HG03045 (cell line): ENCODE results near the gene SLC35F1.

Experiments used
- ATAC-seq: cut with Tn5 transposase; IDR thresholded peaks from one replicate; pipeline ENCODE4 v1.9.1; 2021; ENCODE audit warnings: mild to moderate bottlenecking, moderate library complexity; ENCODE audit not compliant: unreplicated experiment

The SLC35F1 gene

DNA sequence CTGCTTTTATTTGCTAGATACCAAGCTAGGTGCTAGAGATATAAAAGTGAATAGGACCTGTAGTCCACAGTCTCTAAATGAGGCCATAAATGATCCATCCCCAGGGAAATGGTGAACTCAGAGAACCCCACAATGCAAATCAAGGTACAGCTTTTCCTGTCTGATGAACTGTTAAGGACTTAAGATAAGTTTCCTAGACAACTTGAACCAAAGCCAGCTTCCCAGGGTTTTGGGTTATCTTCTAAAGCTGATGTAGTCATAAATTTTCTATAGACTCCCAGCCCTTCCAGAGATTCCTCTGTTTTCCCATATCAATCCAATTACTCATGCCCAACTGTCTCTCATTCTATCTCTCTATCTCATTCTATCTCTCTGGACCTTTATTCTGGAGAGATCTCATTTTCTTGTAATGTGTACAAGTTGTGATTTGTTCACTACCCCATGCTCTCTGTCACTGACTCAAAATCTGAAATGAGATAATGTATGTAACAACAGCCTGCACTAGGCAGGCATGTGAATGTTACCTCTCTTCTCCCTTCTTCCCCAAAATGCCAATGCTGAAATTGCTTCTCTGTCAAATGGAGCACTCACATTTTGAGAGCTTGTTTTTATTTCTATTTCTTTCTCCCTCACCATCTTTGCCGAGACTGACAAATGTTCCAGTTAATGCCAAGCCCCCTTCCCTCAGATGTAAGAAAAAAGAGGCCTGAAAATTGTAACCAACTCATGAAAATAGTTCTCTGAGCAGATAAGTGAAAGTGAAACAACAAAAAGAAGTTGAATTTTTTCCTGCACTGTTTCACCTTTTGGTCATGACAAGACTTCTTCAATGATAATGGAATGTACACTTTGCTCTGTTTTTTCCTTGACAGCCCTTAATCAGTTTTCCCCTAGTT, 279.9 kb downstream of the SLC35F1 start:
- ATAC-seq: peak; percentile 62

DNA sequence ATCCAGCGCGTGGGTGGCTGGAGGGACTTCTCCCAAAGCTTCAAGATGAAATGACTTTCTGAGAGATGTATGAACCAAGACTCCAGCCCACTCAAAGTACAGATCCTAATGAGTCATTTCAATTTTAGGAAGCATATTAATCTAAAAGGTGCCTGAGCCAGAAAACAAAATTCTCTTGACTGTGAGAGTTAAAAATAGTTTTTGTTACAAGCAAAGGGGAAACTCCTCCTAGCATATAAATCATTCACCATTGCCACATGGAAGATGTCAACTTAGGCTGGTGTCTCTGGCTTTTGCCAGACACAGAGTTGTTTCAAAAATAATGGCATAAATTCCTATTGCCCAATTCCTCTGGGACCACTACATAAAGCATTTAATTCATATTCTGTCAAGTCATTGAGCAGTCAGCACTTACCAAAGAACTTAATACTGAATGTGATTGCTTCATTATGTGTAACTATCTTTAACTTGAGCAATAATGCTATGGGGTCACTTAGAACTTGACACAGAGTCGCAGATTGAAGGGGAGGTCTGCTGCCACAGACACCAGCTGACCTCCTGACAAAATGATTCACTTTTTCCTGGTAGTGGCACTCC, 280.6 kb downstream of the SLC35F1 start:
- peak; percentile 61 for ATAC-seq

DNA sequence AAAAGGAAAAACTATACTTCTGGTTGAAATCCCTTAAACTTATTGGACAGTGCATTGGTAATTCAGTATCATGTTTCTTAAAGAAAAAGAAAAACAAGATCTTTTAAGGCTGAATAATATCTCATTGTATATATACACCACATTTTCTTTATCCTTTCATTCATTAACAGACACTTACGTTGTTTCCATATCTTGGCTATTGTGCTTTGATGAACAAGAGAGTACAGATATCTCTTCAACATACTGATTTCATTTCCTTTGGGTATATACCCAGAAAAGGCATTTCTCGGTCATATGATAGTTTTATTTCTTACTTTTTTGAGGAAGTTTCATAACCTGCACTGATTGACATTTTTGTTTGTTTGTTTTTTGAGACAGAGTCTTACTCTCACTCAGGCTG, 281.5 kb downstream of the SLC35F1 start:
- ATAC-seq: no peak

DNA sequence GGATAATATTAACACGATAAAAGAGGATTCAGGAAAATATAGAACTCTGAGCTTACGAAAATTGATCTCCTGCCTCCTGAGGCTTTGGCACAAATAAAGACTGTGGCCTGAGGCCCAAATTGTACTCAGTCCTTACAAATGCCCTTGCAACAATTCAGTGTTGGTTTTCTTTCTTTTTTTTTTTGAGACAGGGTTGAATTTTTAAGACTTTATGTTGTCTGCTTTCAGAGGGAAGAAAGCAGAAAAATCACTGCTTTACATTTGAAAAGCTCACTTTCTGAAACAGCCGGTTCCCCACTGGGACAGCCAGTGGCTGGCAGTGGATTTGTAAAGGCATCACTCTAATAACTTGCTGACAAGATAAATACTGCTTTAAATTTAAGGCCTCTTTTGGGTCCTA, 290.5 kb downstream of the SLC35F1 start:
- no peak for ATAC-seq

DNA sequence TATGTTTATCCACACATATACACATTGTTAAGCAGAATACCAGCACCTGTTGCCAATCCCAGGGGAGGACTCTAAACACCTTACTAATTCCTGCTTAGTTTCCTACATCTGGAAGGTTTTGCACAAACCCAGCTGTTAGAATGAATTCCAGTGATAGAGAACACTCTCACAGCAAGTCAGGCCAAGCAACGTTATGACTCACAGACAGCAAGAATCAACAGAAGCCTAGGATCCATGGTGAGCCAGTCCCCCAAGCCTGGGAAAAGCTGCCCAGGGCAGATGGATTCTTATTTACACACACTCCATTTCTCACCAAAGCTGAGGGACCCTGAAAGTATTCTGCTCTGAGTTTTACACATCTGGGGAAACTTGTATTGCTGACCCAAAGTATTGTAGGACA, 291.7 kb downstream of the SLC35F1 start:
- no peak for ATAC-seq

DNA sequence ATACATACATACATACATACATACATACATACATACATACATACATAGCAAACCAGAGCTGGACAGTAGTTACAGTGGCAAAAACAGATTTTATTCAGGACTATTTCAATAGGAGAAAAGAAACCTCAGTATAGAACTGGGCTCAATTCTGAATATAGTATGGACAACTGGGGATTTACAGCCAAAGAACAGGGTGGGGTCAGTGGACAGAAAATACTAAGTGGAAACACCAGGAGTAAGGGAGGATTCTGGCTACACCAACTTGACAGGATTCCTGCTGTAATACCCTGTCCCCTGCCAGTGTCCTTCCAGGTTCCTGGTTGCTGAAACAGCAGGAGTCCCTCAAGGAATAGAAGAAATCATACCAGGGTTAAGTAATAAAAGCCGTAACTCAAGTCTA, 293.1 kb downstream of the SLC35F1 start:
- ATAC-seq: no peak

DNA sequence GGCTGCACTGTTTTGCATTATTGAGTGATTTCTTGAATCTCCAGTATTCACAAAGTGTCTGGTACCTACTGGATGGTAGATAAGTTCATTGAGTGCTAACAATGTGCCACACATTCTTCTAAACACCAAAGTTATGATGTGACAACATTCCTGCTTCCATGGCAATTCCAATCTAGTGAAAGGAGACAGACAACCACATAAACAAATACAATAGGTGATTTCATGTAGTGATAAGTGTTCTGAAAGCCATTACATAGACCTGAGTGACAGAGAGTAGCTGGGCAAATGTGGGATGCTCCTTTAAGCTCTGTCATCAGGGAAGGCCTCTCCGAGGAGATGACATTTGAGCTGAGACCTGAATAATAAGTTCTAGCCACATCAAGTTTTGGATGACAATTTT, 295.5 kb downstream of the SLC35F1 start:
- no peak for ATAC-seq

DNA sequence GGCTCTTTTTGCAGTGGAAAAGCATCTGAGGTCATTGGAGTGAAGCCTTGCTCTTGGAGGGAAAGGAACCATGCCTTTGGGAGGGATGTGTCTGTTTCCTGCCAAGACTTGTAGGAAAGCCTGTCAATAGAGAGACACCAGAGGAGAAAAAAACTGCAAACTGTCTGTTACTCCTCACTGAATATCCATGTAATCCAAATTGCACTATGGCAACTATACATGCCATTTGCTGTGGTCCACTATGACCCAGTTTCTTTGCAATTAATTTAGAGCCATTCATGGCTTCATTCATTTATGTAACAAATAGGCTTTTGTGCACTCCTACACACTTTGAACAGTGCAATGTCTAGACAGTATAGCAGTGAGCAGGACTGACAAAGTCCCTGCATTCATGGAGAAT, 296.5 kb downstream of the SLC35F1 start:
- no peak for ATAC-seq

DNA sequence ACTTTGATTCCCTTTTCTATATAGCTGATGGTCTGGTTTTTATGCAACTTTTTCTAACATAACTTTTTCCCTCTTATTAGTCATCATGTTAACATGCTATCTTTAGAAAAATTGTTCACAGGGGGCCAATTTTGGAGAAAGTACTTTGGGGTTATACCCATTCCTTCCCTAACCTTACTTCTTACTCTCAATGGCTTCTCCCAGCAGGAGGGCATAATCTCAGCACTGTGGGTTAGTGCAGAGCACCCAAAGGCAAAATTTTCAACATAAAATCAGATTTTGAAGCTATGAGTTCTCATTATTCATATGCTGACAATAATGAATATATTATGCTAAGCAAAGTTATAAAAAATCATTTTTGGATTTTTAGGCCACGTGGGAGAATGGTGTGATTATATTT, 299.2 kb downstream of the SLC35F1 start:
- ATAC-seq: no peak

DNA sequence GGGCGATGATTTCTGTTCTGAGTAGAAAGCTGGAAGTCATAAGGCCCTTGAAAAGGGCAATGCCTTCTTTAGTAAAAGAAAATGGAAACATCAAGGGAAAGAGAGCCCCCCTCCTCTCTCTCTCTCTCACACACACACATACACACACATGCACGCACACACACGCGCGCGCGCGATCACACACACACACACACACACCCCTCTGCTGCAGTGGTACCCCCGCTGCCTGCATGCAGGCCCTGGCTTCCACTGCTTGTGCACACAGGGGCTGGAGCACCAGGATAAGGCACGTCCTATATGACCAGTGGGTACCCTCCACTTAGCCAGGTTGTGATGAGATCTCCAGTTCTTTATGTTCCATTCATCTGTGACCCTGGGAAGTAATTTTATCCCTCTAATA, 300.9 kb downstream of the SLC35F1 start:
- ATAC-seq: no peak

DNA sequence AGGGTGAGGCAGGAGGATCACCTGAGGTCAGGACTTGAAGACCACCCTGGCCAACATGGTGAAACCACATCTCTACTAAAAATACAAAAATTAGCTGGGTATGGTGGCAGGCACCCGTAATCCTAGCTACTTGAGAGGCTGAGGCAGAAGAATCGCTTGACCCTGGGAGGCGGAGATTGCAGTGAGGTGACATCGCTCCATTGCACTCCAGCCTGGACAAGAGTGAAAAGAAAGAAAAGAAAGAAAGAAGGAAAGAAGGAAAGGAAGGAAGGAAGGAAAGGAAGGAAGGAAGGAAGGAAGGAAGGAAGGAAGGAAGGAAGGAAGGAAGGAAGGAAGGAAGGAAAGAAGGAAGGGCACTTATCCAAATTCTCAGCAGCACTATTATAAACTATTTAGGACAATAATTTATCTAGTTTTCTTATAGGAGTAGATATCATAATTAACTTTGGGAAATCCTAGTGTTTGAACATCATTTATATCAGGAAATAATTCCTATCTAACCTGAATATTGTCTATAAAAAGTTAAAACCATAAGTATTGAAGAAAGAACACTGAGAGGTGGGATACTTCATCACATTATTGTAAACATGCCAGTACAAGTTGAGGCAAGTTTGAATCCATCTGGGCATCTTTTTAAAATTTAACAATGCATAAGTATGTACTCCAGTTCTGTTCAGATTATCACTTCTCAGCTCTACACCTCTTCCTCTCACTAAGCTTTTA, 305.5 kb downstream of the SLC35F1 start:
- ATAC-seq: no peak

DNA sequence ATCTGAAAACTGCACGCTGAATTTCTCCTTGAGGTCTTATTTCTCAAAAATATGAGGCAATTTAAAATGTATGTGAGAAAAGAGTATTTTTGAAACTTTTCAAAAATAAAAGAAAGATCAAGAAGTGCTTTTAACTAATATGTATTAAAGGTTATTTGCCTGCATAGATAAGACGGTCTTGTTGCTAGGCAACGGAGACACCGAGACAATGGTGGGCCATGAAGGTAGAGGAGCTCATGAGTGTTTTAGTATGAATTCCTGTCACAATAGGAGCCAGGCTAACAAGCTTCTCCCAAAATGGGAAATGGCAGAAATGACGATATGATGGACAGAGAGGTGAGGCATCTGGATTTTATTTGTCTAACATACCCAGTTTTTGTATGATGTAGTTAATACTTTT, 308.2 kb downstream of the SLC35F1 start:
- ATAC-seq: no peak

DNA sequence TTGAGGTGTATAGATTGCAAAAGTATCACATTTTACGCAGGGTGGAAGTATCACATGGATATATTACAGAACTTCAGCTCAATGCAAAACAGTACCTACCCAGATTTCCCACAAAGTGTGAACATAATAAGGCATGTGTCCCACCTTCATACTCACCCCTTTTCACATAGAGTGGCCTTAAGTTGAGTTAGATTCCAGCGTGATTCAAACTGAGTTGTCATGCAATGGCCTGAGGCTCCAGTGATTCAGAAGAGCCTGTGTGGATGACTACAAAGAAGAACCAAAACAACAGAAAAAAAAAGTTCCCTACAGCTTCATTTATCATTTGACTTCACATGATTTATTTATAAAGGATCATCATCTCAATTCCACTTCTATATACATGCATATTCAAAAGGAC, 309.7 kb downstream of the SLC35F1 start:
- no peak for ATAC-seq

DNA sequence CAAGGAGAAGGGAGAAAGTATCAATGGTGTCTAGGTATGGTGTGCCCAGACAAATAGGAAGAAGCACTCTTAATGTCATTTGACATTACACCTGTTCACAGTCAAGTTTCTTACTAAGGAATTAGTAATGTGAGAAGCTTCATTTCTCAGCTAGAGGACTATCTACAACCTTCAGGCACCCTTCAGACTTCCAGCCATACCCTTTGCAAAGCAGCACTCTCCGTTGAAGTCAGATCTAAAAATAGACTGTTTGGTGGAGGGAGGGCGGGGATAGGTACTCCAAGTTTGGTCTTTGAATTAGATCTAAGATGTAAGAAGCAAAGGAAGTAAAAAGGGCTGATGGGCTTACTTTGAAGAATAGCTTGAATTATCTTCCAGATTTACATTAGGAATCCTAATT, 311.1 kb downstream of the SLC35F1 start:
- ATAC-seq: no peak

DNA sequence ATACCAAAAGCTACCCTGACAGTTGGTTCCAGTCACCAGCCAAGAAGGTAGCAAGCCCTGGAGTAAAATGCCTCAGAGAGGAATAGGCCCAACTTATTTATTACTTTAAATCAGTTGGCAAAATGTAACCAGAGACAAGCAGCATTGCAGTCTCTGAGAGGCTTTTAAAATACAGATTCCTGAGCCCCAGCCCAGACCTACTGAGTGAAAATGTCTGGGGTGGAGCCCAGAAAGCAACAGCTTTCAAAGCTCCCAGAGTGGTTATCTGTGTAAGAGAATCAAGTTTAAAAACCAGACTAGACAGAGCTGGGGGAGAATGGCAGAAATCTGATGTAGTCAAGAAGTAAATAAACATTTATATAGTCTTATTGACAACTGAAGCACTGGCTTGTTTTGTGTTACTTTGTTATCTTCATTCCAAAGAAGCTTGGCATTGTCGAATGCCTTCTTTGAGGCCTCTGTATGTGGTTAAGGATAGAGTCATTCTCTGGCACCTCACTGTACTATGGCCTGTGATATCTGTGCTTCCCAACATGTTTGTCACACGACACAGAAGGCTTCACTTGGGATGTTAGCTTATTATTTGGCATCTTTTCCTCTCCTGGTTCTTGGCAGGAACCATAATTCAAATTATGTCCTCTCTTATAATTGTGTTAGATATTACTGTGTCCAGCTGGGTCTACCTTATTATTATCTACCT, 313.5 kb downstream of the SLC35F1 start:
- ATAC-seq: no peak

DNA sequence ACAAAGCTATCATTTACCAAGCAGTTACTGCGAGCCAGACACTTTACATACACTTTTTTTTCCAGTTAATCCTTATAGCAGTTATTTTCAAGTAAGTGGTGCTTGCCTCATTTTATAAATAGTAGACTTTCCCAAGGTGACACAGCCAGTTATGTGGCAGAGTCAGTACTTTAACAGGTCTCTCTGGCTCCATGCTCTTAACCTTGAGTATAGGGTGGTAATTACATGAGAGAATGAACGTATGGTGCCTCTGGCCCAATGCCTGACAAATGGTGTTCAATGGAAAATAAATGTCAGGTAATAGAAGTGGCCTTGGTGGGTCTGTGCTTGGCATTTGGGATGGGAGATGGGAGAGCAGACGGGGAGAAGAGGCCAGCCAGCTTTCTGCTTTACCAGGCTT, 316.3 kb downstream of the SLC35F1 start:
- ATAC-seq: no peak

DNA sequence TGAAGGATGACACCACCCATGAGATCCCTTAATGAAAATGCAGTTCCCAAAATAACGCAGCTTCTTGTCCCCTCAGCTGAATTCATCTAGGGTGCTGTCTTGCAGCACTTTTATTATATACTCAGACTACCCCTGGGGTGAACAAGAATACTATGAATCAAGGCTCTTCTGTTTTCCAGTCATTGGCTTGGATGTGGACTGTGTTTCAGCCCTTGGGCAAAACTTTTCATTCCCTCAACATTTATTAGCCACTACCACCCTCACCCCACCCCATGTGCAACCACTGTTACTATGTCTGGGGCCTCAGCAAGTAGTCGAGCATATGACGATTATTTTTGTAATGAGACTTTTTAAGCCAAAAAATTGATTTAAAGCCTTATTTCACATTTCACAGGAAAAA, 321.8 kb downstream of the SLC35F1 start:
- ATAC-seq: no peak

DNA sequence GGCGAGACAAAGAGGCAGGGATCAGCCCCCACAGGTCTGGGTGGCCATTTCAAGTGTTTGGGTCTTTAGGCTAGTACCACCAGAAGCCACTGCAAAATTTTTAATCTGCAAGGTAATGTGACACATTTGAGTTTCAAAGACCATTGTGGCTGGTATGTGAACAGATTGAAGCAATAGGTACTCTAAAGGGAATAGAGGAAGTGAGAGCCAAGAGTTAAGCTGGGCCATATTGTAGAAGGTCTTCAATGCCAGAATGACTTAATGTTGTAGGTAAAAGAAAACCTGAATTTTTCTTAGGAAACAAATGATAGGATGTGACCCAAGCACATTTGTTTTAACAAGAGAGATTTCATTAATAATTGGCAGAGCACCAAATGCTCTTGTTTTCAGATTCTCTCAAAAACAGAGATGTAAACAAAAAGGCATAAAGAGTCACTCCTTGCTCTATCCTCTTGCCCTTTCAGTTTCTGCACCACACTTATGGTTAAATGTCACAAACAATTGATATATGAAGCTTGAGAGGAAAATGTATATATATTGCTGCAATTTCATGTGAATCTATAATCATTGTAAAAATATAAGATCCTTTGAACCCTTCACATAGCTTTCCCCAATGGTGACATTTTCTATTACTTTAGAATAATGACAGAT, 333.9 kb downstream of the SLC35F1 start:
- no peak for ATAC-seq

DNA sequence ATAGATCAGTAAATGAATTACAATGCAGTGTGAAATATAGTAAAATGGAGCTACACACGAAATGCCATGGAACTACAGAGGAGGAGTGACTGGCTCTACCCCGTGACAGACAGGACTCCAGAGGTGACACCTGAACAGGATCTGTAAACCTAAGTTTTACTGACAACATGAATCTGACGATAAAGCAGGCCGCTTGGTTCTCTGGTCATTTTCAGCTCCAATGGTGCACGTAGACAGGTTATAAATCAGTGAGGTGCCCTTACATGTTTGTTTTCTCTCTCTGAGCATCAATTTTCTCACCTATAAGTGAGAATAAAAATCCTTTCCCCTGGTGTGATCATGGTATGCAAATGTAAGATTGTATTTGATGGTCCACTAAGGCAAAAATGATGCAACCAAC, 339.3 kb downstream of the SLC35F1 start:
- ATAC-seq: no peak

DNA sequence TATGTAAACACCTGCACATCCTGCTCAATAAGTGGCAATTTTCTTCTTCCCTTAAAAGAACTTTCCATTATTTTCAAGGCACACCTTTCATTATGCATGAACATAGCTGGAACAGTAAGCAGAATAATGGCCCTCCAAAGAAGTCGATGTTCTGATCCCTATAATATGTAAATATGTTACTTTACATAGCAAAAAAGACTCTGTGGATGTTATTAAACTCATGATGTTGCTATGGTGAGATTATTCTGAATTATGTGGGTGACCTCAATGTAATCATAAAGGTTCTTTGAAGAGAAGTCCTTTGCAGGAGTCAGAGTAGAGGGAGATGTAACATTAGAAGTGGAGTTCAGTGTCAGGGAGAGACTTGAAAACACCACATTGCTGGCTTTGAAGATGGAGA, 341.1 kb downstream of the SLC35F1 start:
- ATAC-seq: no peak

DNA sequence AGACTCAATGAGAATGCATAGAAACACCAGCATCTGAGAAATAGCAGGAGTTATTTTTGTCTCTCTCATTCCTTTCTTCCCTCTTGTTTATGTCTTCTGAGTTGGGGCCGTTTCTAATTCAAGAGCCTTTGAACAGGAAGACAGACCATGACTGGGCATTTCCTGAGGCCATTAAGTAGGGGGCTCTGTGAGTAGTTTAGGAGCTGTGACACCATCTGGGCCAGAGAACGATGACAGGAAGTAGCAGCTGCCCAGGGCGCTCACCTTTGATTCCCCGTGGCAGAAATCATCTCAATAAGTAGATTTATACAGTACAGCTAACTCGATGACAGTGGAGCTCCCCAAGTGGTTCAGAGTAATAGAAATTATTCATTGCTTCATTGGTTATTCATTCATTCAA, 342.6 kb downstream of the SLC35F1 start:
- ATAC-seq: no peak
